ENCODE results near the gene POLA1.

Gene POLA1

GRCh38 chrX:24876530-24877287 is 183.0 kb downstream of the POLA1 start:
- DNase-seq (ENCODE audit: low read depth in 3 of 3) = no peak

- DNase-seq (ENCODE audit: low read depth in 3 of 3) = no peak
Observed at GRCh38 chrX:24877288-24877664, 183.6 kb downstream of the POLA1 start.

- DNase-seq (ENCODE audit: low read depth in 3 of 3) = no peak
Observed at GRCh38 chrX:24877854-24878650, 184.3 kb downstream of the POLA1 start.

GRCh38 chrX:24879679-24880078 is 186.0 kb downstream of the POLA1 start:
- no peak for DNase-seq (ENCODE audit: low read depth in 3 of 3)

GRCh38 chrX:24886916-24887315 is 193.2 kb downstream of the POLA1 start:
- DNase-seq (ENCODE audit: low read depth in 3 of 3) = no peak

- no peak for DNase-seq (ENCODE audit: low read depth in 3 of 3)
Observed at GRCh38 chrX:24890677-24891076, 197.0 kb downstream of the POLA1 start.

GRCh38 chrX:24899391-24899790 is 205.7 kb downstream of the POLA1 start:
- no peak for DNase-seq (ENCODE audit: low read depth in 3 of 3)

- no peak for DNase-seq (ENCODE audit: low read depth in 3 of 3)
Observed at GRCh38 chrX:24900234-24900633, 206.5 kb downstream of the POLA1 start.

GRCh38 chrX:24902806-24903205 is 209.1 kb downstream of the POLA1 start:
- no peak for DNase-seq (ENCODE audit: low read depth in 3 of 3)

- DNase-seq (ENCODE audit: low read depth in 3 of 3) = no peak
Observed at GRCh38 chrX:24918715-24919114, 225.0 kb downstream of the POLA1 start.

- no peak for DNase-seq (ENCODE audit: low read depth in 3 of 3)
Observed at GRCh38 chrX:24920769-24921168, 227.1 kb downstream of the POLA1 start.

GRCh38 chrX:24925430-24925829 is 231.7 kb downstream of the POLA1 start:
- no peak for DNase-seq (ENCODE audit: low read depth in 3 of 3)

GRCh38 chrX:24927372-24927771 is 233.7 kb downstream of the POLA1 start:
- DNase-seq (ENCODE audit: low read depth in 3 of 3) = no peak

GRCh38 chrX:24928114-24928513 is 234.4 kb downstream of the POLA1 start:
- no peak for DNase-seq (ENCODE audit: low read depth in 3 of 3)

GRCh38 chrX:24934279-24934678 is 240.6 kb downstream of the POLA1 start:
- no peak for DNase-seq (ENCODE audit: low read depth in 3 of 3)

GRCh38 chrX:24945009-24945408 is 251.3 kb downstream of the POLA1 start:
- no peak for DNase-seq (ENCODE audit: low read depth in 3 of 3)

GRCh38 chrX:24946369-24946768 is 252.7 kb downstream of the POLA1 start:
- DNase-seq (ENCODE audit: low read depth in 3 of 3) = no peak

GRCh38 chrX:24954732-24955131 is 261.0 kb downstream of the POLA1 start:
- DNase-seq (ENCODE audit: low read depth in 3 of 3) = no peak

- no peak for DNase-seq (ENCODE audit: low read depth in 3 of 3)
Observed at GRCh38 chrX:24955372-24955930, 261.7 kb downstream of the POLA1 start.

- no peak for DNase-seq (ENCODE audit: low read depth in 3 of 3)
Observed at GRCh38 chrX:24956828-24957227, 263.1 kb downstream of the POLA1 start.

GRCh38 chrX:24961809-24962208 is 268.1 kb downstream of the POLA1 start:
- DNase-seq (ENCODE audit: low read depth in 3 of 3) = no peak

- no peak for DNase-seq (ENCODE audit: low read depth in 3 of 3)
Observed at GRCh38 chrX:24963823-24964222, 270.1 kb downstream of the POLA1 start.

GRCh38 chrX:24965372-24965771 is 271.7 kb downstream of the POLA1 start:
- no peak for DNase-seq (ENCODE audit: low read depth in 3 of 3)

Measured in stimulated activated CD4-positive, alpha-beta T cell treated with anti-CD3 and anti-CD28 coated beads, TNF-alpha, amount 100 ng/mL, for 4 hours (primary cell).